Heart right ventricle (tissue), 16 donors: ENCODE data around the gene GRIA1. TPM values are rescaled to one million over a fixed set of nuclear protein-coding genes. Genes with fewer than 3 reads are reported as not detected.

Experiments used
- ATAC-seq, 8 donors: fragments of 200-7000 bp; cut with Tn5 transposase; one replicate each; pipeline ENCODE4 v1.9.1; 2020; ENCODE audit warnings: mild to moderate bottlenecking in 8 of 8, moderate library complexity in 8 of 8, moderate number of reproducible peaks in 1 of 8
- DNase-seq, 2 donors: peaks; one replicate each; pipeline ENCODE4 v3.0.0-alpha.2; 2020
- H3K27ac ChIP-seq, 10 donors: fragments of 200-600 bp; sonication (generic) in 2 of 10; one replicate each; pipeline versions ENCODE4 v1.5.0 to v1.8.0; 2020 to 2022; ENCODE audit warnings: mild to moderate bottlenecking in 3 of 10
- H3K27me3 ChIP-seq, 7 donors: fragments of 200-600 bp; one replicate each; pipeline ENCODE4 v1.8.0; 2021 to 2022; ENCODE audit warnings: mild to moderate bottlenecking in 2 of 7
- H3K36me3 ChIP-seq, 9 donors: fragments of 200-600 bp; sonication (generic) in 1 of 9; one replicate each; pipeline versions ENCODE4 v1.5.0 to v1.8.0; 2020 to 2022; ENCODE audit warnings: mild to moderate bottlenecking in 2 of 9
- H3K4me1 ChIP-seq, 9 donors: fragments of 200-600 bp; sonication (generic) in 1 of 9; one replicate each; pipeline versions ENCODE4 v1.5.0 to v1.8.0; 2020 to 2022; ENCODE audit warnings: mild to moderate bottlenecking in 4 of 9
- H3K4me3 ChIP-seq, 10 donors: fragments of 200-600 bp; sonication (generic) in 2 of 10; one replicate each; pipeline versions ENCODE4 v1.5.0 to v1.8.0; 2020 to 2022; ENCODE audit warnings: mild to moderate bottlenecking in 7 of 10, moderate library complexity in 2 of 10
- H3K9me3 ChIP-seq, 11 donors: fragments of 200-600 bp in 10 of 11; sonication (generic) in 2 of 11; one replicate each; pipeline versions ENCODE4 v1.5.0 to v1.8.0; 2013 to 2022; ENCODE audit warnings: mild to moderate bottlenecking in 2 of 11, control low read depth in 1 of 11, moderate library complexity in 1 of 11
- WGBS, 2 donors: extraction: QIAGEN DNeasy Blood & Tissue Kit; methylation state at CpG; one replicate each; pipeline ENCODE4 v1.1.7; 2013; ENCODE audit warnings: inconsistent platforms in 1 of 2; 5-methylcytosine and 5-hydroxymethylcytosine counted together
- intact Hi-C, 10 donors: fragments of 100-400 bp; cut with DNase I; formaldehyde crosslinking; loops; one replicate each; pipeline versions ENCODE4 v1.11.1 to v1.14.2; 2022
- polyA plus RNA-seq, 2 donors: library from polyadenylated mRNA; stranded (reverse); fragments of 200-250 nt; gene quantifications; one replicate each; pipeline ENCODE4 v1.2.3, GENCODE V29; 2013
- total RNA-seq, 10 donors: library from RNA; stranded (reverse); fragmentation: NEBNext Ultra II Directional in 3 of 10; extraction: Animal tissue kit (Norgen Biotek cat#: 25700) in 3 of 10; gene quantifications; one replicate each; pipeline versions ENCODE4 v1.2.1 to v1.2.4, GENCODE V29; 2021 to 2023
- TF ChIP-seq, protein P1 (sequence below), 9 donors: fragments of 200-600 bp; sonication (generic) in 2 of 9; IDR thresholded peaks; one replicate each; pipeline versions ENCODE4 v1.5.0 to v1.8.0; 2021 to 2022; ENCODE audit warnings: antibody characterized with exemption in 9 of 9, mild to moderate bottlenecking in 5 of 9, moderate library complexity in 1 of 9
- donor health status: Arrhythmogenic right ventricular cardiomyopathy.
- donor health status: ischemic (EF 13 %, LVEDD 7.1; RV severe dilation, severe dysfunction).
- donor health status: healthy with polysubstance abuse.
- donor health status: DM: no; HTN: yes; CAD: no.
- donor health status: DM: no; HTN: no; CAD: no.
- donor health status: ischemic (EF 25% LVEDD 6.9; RV normal size, moderate dysfunction).
- donor health status: ischemic (EF 25% LVEDD 5.7; RV mildly dilated, moderate dysfunction).
- donor health status: healthy.
- donor health status: DM: yes; HTN: yes; CAD: no.
- donor health status: Ischemic cardiomyopathy.
- donor health status: ischemic (EF 35%, LVEDD 5.7; RV mildly dilated, moderate dysfunction).
- donor health status: nonischemic (EF 11% LVEDD 7.7; RV severe dilation, severe dysfunction).
- donor health status: DM: yes; HTN: yes; CAD: no.
- donor health status: PGD.
- donor health status: ischemic (EF 29% LVEDD 5.4; RV normal size, mild dysfunction).
- donor health status: nonischemic (EF 23%, LVEDD 6.1; RV moderate dilation, normal function).

Gene GRIA1
- total and polyA plus RNA-seq, 12 donors = 0.04 to 0.49 (median 0.23) TPM; not detected in 3

GRCh38 chr5:153610009-153610408, 119.5 kb downstream of the GRIA1 start:
- no peaks in the 10 kb centered on the region for H3K27me3 ChIP-seq
- H3K27ac ChIP-seq = no peak overlapping the region
- H3K4me1 ChIP-seq = no peaks in the 10 kb centered on the region
- TF ChIP-seq, protein P1, sequence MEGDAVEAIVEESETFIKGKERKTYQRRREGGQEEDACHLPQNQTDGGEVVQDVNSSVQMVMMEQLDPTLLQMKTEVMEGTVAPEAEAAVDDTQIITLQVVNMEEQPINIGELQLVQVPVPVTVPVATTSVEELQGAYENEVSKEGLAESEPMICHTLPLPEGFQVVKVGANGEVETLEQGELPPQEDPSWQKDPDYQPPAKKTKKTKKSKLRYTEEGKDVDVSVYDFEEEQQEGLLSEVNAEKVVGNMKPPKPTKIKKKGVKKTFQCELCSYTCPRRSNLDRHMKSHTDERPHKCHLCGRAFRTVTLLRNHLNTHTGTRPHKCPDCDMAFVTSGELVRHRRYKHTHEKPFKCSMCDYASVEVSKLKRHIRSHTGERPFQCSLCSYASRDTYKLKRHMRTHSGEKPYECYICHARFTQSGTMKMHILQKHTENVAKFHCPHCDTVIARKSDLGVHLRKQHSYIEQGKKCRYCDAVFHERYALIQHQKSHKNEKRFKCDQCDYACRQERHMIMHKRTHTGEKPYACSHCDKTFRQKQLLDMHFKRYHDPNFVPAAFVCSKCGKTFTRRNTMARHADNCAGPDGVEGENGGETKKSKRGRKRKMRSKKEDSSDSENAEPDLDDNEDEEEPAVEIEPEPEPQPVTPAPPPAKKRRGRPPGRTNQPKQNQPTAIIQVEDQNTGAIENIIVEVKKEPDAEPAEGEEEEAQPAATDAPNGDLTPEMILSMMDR (IDR thresholded peaks at IDR 0.05) = no peak
- H3K4me3 ChIP-seq = no peak overlapping the region
- DNase-seq (no peak), ATAC-seq (no peak)
- H3K9me3 ChIP-seq = no peaks in the 10 kb centered on the region
- no peaks in the 10 kb centered on the region for H3K36me3 ChIP-seq
- intact Hi-C loops = no loop called here

DNA sequence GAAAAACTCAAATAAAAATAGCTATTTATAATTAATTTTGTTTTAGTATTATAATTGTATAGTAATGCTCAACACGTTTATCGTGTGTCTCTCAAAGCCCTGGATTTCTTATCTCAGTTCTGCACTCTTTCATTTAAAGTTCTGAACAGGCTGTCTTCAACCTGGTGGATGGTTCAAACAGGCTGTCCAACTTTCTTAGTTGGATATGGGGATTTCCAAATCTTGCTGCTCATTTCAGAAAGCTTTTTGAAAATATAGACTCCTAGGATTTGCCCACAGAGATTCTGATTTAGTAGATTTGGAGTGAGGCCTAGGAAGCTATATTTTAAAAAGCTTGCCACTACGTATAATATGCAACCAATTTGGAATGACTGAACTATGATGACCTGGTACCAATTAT, 120.3 kb downstream of the GRIA1 start:
- no peak for DNase-seq
- no peaks in the 10 kb centered on the region for H3K36me3 ChIP-seq
- TF ChIP-seq, protein P1 (IDR thresholded peaks at IDR 0.05) = no peak
- no peaks in the 10 kb centered on the region for H3K9me3 ChIP-seq
- WGBS, 2 donors = 54 to 57% methylated on average over 3 of the region's 3 CpGs
- H3K27me3 ChIP-seq = no peaks in the 10 kb centered on the region
- no peak overlapping the region for H3K4me3 ChIP-seq
- no peak for ATAC-seq
- H3K4me1 ChIP-seq = no peaks in the 10 kb centered on the region
- H3K27ac ChIP-seq = no peak overlapping the region
- intact Hi-C loops = no loop called here

- 88 to 89% methylated on average over 2 of the region's 2 CpGs for WGBS, 2 donors
- TF ChIP-seq, protein P1 (IDR thresholded peaks at IDR 0.05) = no peak
- intact Hi-C loops = no loop called here
Measured at GRCh38 chr5:153613144-153613543, 122.7 kb downstream of the GRIA1 start.

DNA sequence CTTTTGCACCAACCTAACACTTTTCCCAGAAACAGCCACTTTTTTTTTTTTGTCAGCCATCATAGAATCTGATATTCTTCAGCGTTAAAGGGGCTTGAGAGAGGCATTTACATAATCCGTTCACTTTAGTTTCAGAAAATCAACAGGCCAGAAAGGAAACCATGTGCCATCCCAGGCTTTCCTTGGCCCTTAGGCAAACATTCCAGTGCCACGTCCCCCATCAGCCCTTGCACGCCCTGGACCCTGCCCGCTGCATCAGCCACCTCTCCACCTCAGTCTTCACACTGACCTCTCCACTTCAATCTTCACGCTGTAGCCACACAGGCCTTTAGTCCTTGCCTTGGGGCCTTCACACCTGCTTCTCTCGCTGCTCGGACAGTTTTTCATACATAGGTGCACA, 123.2 kb downstream of the GRIA1 start:
- H3K4me1 ChIP-seq = no peaks in the 10 kb centered on the region
- H3K27ac ChIP-seq = no peak overlapping the region
- TF ChIP-seq, protein P1 (IDR thresholded peaks at IDR 0.05) = no peak
- ATAC-seq (no peak), DNase-seq (no peak)
- no peaks in the 10 kb centered on the region for H3K36me3 ChIP-seq
- no peaks in the 10 kb centered on the region for H3K9me3 ChIP-seq
- 91% methylated on average over 8 of the region's 8 CpGs for WGBS, 2 donors
- H3K27me3 ChIP-seq = no peaks in the 10 kb centered on the region
- H3K4me3 ChIP-seq = no peak overlapping the region
- intact Hi-C loops = no loop called here

More at GRCh38 chr5:153613144-153613543, 122.7 kb downstream of the GRIA1 start:
- Histone ChIP-seq H3K27me3 (no peaks in the 10 kb centered on the region), H3K36me3 (no peaks in the 10 kb centered on the region), H3K4me1 (no peaks in the 10 kb centered on the region), H3K4me3 (no peak overlapping the region), H3K27ac (no peak overlapping the region), H3K9me3 (no peaks in the 10 kb centered on the region)
- ATAC-seq (no peak), DNase-seq (no peak)

DNA sequence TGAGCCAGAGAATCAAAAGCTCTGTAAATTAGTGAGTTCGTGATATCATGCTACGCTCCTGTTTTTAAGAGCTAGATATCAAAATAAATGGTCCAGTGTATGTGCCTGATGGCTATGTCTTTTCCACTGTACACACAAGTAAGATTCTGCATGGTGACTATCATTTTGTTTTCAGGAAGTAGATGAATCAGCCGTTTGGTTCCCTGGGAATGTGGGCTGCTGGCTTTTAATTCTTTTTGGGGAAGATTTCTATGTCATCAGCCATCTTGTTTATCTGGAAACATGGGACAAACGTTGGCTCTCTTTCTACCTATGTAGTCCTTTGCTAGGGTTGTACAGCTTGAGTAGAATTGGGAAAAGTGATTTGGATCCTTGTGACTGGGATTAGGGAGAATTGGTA, 126.7 kb downstream of the GRIA1 start:
- TF ChIP-seq, protein P1 (IDR thresholded peaks at IDR 0.05) = no peak

More for the DNA sequence above, 126.7 kb downstream of the GRIA1 start:
- H3K4me3 ChIP-seq = no peak overlapping the region
- no peak for ATAC-seq
- 41 to 71% methylated on average over 4 of the region's 4 CpGs for WGBS, 2 donors
- no peaks in the 10 kb centered on the region for H3K36me3 ChIP-seq
- H3K9me3 ChIP-seq = no peaks in the 10 kb centered on the region
- H3K27ac ChIP-seq = no peak overlapping the region
- intact Hi-C loops = no loop called here
- no peaks in the 10 kb centered on the region for H3K4me1 ChIP-seq
- DNase-seq = no peak
- H3K27me3 ChIP-seq = no peaks in the 10 kb centered on the region
